ENCODE data around the gene PRSS16.

The PRSS16 gene

DNA sequence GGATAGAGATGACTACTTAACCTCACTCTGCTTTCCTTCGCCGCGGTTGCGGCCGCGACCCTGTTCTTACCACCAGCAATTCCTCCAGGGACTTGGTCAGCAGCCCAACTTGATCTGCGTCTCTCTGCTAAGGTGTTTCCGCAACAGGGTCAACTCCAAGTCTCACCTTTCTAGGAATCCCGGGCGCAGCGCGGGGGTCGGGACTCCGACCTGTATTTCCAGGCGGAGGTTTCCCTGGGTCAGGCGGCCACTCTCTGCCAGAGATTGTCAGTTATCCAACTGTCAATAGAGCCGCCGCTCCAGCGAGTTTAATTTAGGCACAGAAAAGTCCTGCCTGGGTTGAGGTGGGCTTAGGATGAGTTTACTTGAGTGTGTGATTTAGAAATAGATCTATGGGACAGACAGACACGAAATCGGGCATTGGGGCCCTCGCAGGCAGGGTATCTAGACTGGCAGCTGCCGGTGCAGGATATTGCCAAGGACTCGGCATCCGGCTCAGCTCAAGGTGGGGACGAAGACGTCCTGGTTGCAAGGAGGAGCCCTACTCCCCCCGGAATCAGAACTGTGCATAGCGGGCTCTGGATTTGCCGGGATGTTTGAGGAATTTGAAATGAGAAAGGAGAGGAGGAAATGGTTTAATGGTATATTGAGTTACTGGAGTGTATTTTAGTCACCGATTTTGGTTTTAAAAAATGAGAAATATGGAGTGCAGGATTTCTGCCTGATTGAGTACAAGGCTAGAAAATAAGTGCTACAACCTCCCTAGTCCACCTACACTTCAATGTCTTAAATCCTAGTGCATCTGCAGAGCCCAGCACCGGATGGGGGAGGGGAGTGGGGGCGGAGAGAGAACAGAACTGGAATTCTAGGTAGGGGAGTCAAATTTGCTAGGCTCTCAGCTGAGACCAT is 40.9 kb downstream of the PRSS16 start:
- no peak for DNase-seq

- DNase-seq = no peak
Observed at GRCh38 chr6:27290065-27290849, 42.8 kb downstream of the PRSS16 start.

- DNase-seq = no peak
Observed at GRCh38 chr6:27290850-27291208, 43.3 kb downstream of the PRSS16 start.

DNA sequence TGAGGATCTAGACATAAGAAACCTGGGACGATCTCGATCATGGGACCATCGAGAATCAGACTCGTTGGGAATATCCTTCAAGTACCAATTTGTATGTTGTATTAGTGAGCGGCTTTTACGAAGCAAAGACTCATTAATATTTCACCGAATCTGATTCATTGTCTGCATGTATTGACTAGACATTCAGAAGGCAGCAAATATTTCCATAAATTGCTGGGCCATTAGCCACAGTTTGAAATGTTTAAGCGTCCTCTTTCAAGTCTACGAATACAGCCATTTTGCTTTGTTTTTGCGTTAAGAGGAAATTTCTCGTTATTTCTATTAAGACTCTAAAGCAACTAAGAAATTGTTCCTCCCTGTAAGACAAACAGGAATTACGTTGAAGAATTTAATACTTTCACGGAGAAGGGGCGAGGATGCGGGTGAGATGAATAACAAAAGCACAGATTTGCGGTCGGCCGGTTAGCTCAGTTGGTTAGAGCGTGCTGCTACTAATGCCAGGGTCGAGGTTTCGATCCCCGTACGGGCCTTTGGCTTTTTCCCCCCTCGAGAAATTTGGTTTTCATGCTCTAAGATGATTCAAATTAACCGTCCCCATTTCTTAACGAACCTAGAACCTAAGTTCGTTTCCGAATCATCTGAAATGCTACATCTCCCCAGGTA is 46.1 kb downstream of the PRSS16 start:
- no peak for DNase-seq

GRCh38 chr6:27294409-27294808 is 46.9 kb downstream of the PRSS16 start:
- no peak for DNase-seq

GRCh38 chr6:27295301-27296079 is 48.0 kb downstream of the PRSS16 start:
- DNase-seq = no peak

GRCh38 chr6:27296106-27296783 is 48.7 kb downstream of the PRSS16 start:
- DNase-seq = no peak

DNA sequence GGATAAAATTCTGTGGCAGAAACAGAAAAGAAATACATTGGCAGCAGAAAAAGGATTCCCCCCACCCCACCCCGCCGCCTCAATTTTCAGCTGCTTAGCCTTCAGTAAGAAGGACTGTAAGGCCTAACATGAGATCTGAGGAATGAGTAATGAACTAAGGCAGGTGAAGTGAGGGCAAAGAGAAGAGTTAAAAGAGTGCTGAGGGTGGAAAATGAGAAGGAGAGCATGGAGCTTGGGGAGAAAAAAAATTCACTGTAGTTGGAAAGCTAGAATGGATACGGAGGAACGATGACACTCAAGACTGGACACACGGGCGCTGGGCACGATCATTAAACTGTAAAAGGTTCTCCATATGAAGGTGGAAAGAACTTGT is 50.0 kb downstream of the PRSS16 start:
- DNase-seq = no peak

GRCh38 chr6:27297857-27298730 is 50.6 kb downstream of the PRSS16 start:
- DNase-seq = no peak

DNA sequence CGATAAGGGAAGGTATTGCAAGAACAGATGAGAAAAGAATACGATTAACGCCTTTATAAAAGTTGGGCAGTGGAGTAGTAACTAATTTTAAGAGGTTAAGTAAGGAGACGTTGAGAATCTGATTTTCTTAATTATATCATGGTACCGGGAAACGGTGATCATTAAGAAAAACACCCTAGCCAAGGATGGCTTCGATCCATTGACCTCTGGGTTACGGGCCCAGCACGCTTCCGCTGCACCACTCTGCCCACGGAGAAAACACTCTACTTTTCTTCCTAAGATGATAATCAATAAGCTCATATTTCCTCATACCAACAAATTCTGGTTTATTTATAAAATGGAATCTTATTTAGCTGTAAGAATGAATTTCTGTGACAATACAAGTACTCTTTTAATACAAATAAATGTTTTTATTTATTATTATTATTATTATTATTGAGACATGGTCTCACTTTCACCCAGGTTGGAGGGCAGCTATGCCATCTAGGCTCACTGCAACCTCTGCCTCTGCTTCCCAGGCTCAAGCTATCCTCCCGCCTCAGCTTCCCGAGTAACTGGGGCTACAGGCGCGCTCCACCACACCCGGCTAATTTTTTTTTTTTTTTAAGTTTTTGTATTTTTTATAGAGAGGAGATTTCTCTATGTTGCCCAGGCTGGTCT is 56.2 kb downstream of the PRSS16 start:
- no peak for DNase-seq

All from CD4-positive, alpha-beta T cell treated with Interleukin-15 for 1 hour (primary cell).